ENCODE measurements around the gene ABCA3.
A peak's percentile ranks its signal among the peaks of the same experiment; 100 is the strongest.

DNA sequence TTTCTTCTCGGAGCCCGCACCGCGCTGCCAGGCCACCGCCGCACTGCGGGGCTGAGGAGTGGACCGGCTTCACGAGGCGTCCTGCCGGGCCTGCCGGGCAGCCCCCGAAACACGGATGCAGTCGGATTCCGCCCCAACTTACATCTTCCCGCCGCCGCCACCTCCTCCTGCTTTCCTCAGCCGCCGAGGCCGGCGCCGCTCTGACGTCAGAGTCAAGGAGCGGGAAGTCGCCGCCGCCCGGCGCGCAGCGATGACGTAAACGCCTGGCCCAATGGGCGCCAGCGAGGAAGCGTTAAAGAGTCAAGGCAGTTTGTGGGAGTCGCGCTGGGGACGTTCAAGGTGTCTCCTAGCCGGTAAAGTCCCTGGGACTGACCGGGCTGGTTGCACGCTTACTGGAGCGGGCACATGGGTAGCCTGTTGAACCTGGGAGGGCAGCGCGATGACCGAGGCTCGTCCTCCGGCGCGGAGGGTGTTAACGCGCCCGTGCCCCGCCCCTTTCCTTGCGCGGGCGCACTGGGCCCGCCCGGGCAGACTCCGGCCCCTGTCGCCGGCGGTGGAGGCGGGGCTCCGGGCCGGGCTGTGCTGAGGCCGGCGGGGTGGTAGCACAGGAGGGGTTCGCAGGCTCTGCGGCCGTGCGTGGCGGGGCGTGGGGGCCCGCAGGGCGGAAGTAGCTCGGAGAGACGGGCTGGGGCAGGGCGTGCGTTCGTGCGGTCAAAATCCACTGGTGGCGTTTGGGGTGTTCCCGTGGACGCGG lies 72.4 kb downstream of the ABCA3 start, which contains the start of gene RNPS1:
- TF ChIP-seq MYC (IDR thresholded peaks at IDR 0.05; ENCODE audit: low read depth, low read length) = peak; percentile 92
- TF ChIP-seq, protein P1, sequence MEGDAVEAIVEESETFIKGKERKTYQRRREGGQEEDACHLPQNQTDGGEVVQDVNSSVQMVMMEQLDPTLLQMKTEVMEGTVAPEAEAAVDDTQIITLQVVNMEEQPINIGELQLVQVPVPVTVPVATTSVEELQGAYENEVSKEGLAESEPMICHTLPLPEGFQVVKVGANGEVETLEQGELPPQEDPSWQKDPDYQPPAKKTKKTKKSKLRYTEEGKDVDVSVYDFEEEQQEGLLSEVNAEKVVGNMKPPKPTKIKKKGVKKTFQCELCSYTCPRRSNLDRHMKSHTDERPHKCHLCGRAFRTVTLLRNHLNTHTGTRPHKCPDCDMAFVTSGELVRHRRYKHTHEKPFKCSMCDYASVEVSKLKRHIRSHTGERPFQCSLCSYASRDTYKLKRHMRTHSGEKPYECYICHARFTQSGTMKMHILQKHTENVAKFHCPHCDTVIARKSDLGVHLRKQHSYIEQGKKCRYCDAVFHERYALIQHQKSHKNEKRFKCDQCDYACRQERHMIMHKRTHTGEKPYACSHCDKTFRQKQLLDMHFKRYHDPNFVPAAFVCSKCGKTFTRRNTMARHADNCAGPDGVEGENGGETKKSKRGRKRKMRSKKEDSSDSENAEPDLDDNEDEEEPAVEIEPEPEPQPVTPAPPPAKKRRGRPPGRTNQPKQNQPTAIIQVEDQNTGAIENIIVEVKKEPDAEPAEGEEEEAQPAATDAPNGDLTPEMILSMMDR (IDR thresholded peaks at IDR 0.05; ENCODE audit: low read depth, low read length) = no peak
- TF ChIP-seq, protein P2, sequence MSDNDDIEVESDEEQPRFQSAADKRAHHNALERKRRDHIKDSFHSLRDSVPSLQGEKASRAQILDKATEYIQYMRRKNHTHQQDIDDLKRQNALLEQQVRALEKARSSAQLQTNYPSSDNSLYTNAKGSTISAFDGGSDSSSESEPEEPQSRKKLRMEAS (IDR thresholded peaks at IDR 0.05; ENCODE audit: low read depth, low read length) = peak; percentile 72
